H9 (cell line): Measurements from ENCODE around the gene KCTD17. TPM values are rescaled to one million over a fixed set of nuclear protein-coding genes. Genes with fewer than 3 reads are reported as not detected.

Experiments
- DNase-seq: peaks from one replicate; pipeline ENCODE4 v3.0.0-alpha.2; 2017
- H2AFZ ChIP-seq: one replicate; pipeline ENCODE4 v1.6.1; 2013; ENCODE audit warnings: mild to moderate bottlenecking, low read length, control low read depth, moderate library complexity
- H2AK5ac ChIP-seq: 2 replicates; pipeline ENCODE4 v1.6.1; 2013; ENCODE audit warnings: low read length, control low read depth, mixed read lengths; ENCODE audit not compliant: insufficient read length
- H2BK120ac ChIP-seq: one replicate; pipeline ENCODE4 v1.6.1; 2013; ENCODE audit warnings: low read depth, mild to moderate bottlenecking, low read length, control low read depth, inconsistent platforms; ENCODE audit not compliant: poor library complexity, severe bottlenecking
- H2BK12ac ChIP-seq: 2 replicates; pipeline ENCODE4 v1.6.1; 2013; ENCODE audit warnings: low read length, control low read depth, mixed read lengths, low read depth; ENCODE audit not compliant: insufficient read length
- H2BK15ac ChIP-seq: 2 replicates; pipeline ENCODE4 v1.6.1; 2013; ENCODE audit warnings: low read depth, low read length, control low read depth
- H2BK20ac ChIP-seq: one replicate; pipeline ENCODE4 v1.6.1; 2013; ENCODE audit warnings: low read depth, mild to moderate bottlenecking, low read length, control low read depth, inconsistent platforms; ENCODE audit not compliant: poor library complexity, severe bottlenecking
- H2BK5ac ChIP-seq: 2 replicates; pipeline ENCODE4 v1.6.1; 2013; ENCODE audit warnings: low read length, control low read depth, mixed read lengths; ENCODE audit not compliant: insufficient read length
- H3K14ac ChIP-seq: 2 replicates; pipeline ENCODE4 v1.6.1; 2013; ENCODE audit warnings: low read length, control low read depth; ENCODE audit not compliant: insufficient read depth
- H3K18ac ChIP-seq: 2 replicates; pipeline ENCODE4 v1.6.1; 2013; ENCODE audit warnings: low read depth, mild to moderate bottlenecking, mixed read lengths, low read length, control low read depth; ENCODE audit not compliant: insufficient read length
- H3K23ac ChIP-seq: 2 replicates; pipeline ENCODE4 v1.6.1; 2013; ENCODE audit warnings: low read length, control low read depth, mixed read lengths, low read depth; ENCODE audit not compliant: insufficient read length
- H3K23me2 ChIP-seq: 2 replicates; pipeline ENCODE4 v1.6.1; 2013; ENCODE audit warnings: low read depth, mild to moderate bottlenecking, mixed read lengths, low read length, control low read depth; ENCODE audit not compliant: insufficient read length, poor library complexity, severe bottlenecking
- H3K27ac ChIP-seq: 2 replicates; pipeline ENCODE4 v1.5.1; 2013; ENCODE audit warnings: low read length, control low read depth, mixed read lengths, low read depth; ENCODE audit not compliant: insufficient read length
- H3K27me3 ChIP-seq: 2 replicates; pipeline ENCODE4 v1.6.1; 2013; ENCODE audit warnings: low read length, control low read depth, inconsistent platforms; ENCODE audit not compliant: insufficient read depth
- H3K4ac ChIP-seq: 2 replicates; pipeline ENCODE4 v1.6.1; 2013; ENCODE audit warnings: low read depth, mild to moderate bottlenecking, control low read depth, inconsistent platforms, low read length, moderate library complexity
- H3K4me1 ChIP-seq: 2 replicates; pipeline ENCODE4 v1.6.1; 2013; ENCODE audit warnings: low read length, control low read depth, inconsistent platforms; ENCODE audit not compliant: insufficient read depth
- H3K4me2 ChIP-seq: 2 replicates; pipeline ENCODE4 v1.6.1; 2013; ENCODE audit warnings: low read length, control low read depth, mixed read lengths; ENCODE audit not compliant: insufficient read length, insufficient read depth
- H3K56ac ChIP-seq: 2 replicates; pipeline ENCODE4 v1.6.1; 2013; ENCODE audit warnings: low read depth, mild to moderate bottlenecking, mixed read lengths, low read length, control low read depth; ENCODE audit not compliant: insufficient read length
- H3K79me1 ChIP-seq: 2 replicates; pipeline ENCODE4 v1.6.1; 2013; ENCODE audit warnings: low read depth, mild to moderate bottlenecking, moderate library complexity, low read length, control low read depth, inconsistent platforms; ENCODE audit not compliant: insufficient read depth, poor library complexity, severe bottlenecking
- H3K79me2 ChIP-seq: 2 replicates; pipeline ENCODE4 v1.6.1; 2013; ENCODE audit warnings: low read length, control low read depth, inconsistent platforms; ENCODE audit not compliant: insufficient read depth
- H3K9ac ChIP-seq: 2 replicates; pipeline ENCODE4 v1.6.1; 2013; ENCODE audit warnings: low read length, control low read depth, mixed read lengths; ENCODE audit not compliant: insufficient read length; ENCODE audit errors: extremely low read depth
- H3K9me3 ChIP-seq: one replicate; pipeline ENCODE4 v1.6.1; 2013; ENCODE audit warnings: low read depth, low read length, inconsistent platforms; ENCODE audit not compliant: control insufficient read depth
- H3T11ph ChIP-seq: one replicate; pipeline ENCODE4 v1.6.1; 2013; ENCODE audit warnings: mild to moderate bottlenecking, low read length, control low read depth, inconsistent platforms
- H4K20me1 ChIP-seq: one replicate; pipeline ENCODE4 v1.6.1; 2013; ENCODE audit not compliant: control insufficient read depth, insufficient read length, insufficient read depth
- H4K5ac ChIP-seq: 2 replicates; pipeline ENCODE4 v1.6.1; 2013; ENCODE audit warnings: low read depth, mild to moderate bottlenecking, mixed read lengths, low read length, control low read depth; ENCODE audit not compliant: insufficient read length
- H4K8ac ChIP-seq: replicated peaks from 2 replicates; pipeline ENCODE4 v1.6.1; 2013; ENCODE audit warnings: low read length, control low read depth, mixed read lengths, low read depth; ENCODE audit not compliant: insufficient read length
- H4K91ac ChIP-seq: 2 replicates; pipeline ENCODE4 v1.6.1; 2013; ENCODE audit warnings: low read depth, mild to moderate bottlenecking, moderate library complexity, mixed read lengths, low read length, control low read depth; ENCODE audit not compliant: insufficient read length
- H3K27ac Mint-ChIP-seq, 3 experiments: 2 replicates in 2 of 3; 3 replicates in 1 of 3; pipeline ENCODE4 v1.8.0; 2020 to 2021; ENCODE audit warnings: mixed read lengths in 3 of 3, mild to moderate bottlenecking in 1 of 3, moderate library complexity in 1 of 3
- H3K27me3 Mint-ChIP-seq: 2 replicates; pipeline ENCODE4 v1.8.0; 2021; ENCODE audit warnings: low read depth, mild to moderate bottlenecking, moderate library complexity, mixed read lengths
- H3K36me3 Mint-ChIP-seq, 3 experiments: 2 replicates in 2 of 3; 3 replicates in 1 of 3; pipeline ENCODE4 v1.8.0; 2020 to 2021; ENCODE audit warnings: low read depth in 3 of 3, mixed read lengths in 3 of 3; ENCODE audit not compliant: insufficient read depth in 1 of 3
- H3K4me1 Mint-ChIP-seq, 2 experiments: 2 replicates each; pipeline ENCODE4 v1.8.0; 2020; ENCODE audit warnings: mixed read lengths in 2 of 2
- H3K4me3 Mint-ChIP-seq, 2 experiments: 2 replicates in 1 of 2; 3 replicates in 1 of 2; pipeline ENCODE4 v1.8.0; 2020 to 2021; ENCODE audit warnings: mild to moderate bottlenecking in 2 of 2, mixed read lengths in 2 of 2, moderate library complexity in 1 of 2
- H3K9me3 Mint-ChIP-seq, 2 experiments: 2 replicates in 1 of 2; 3 replicates in 1 of 2; pipeline ENCODE4 v1.8.0; 2020; ENCODE audit warnings: mild to moderate bottlenecking in 2 of 2, mixed read lengths in 2 of 2, moderate library complexity in 1 of 2
- WGBS: extraction: QIAGEN DNeasy Blood & Tissue Kit; methylation state at CpG from one replicate; pipeline ENCODE4 v1.1.7; 2013; ENCODE audit warnings: missing lambda C conversion rate, low lambda C conversion rate, mixed read lengths; ENCODE audit not compliant: insufficient read length; ENCODE audit errors: extremely low coverage; 5-methylcytosine and 5-hydroxymethylcytosine counted together
- total RNA-seq: library from RNA; stranded (reverse); gene quantifications from 2 replicates; pipeline ENCODE4 v1.2.1, GENCODE V29; 2021
- TF ChIP-seq, protein P1 (sequence below): fragments of 200-600 bp; sonication (generic); conservative IDR thresholded peaks from 3 replicates; pipeline ENCODE4 v1.8.0; 2021; ENCODE audit warnings: antibody characterized with exemption, mild to moderate bottlenecking

The KCTD17 gene
- total RNA-seq, 1 experiment from 2014 or later: 34.1 TPM

DNA sequence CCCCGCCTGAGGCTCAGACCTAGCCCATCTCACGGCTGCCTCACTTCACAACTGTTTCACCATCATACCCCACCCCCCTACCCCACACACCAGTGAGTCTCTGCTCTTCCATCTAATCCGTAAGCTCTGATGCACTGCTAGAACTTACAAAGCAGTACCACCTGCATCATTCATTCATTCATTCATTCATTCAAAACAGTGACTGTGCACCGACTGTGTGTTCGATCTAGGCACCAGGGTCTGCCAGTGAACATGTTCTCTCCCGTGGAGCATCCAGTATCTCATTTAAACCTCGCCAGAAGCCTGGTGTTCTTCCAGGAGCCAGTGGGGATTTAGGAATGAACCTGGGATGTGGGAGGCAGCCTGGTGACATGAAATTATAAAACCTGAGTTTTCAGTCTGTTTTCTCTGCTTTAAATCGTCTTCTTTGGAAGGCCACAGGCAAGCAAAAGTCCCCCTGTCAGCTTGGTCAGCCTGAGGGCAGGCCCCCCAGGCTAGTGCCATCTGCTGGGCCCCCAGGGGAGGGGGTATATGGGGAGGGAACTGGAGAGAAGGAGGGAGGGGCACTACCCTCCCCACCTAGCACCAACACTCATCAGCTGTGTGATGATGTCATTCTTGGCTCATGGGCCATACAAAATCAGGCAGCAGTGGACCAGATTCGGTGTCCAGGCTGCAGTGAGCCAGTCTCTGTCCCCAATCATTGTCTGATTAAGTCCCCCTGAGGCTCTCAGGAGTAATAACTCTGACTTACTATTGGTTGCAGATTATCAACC, 39.6 kb downstream of the KCTD17 start:
- Histone ChIP-seq H4K8ac (no peak overlapping the region), H2AK5ac (no peak overlapping the region), H2BK20ac (no peak overlapping the region), H3K23me2 (no peaks in the 10 kb centered on the region), H3K27me3 (no peaks in the 10 kb centered on the region), H2BK15ac (no peak overlapping the region), H3K4me2 (no peak overlapping the region), H4K5ac (no peak overlapping the region), H4K91ac (no peak overlapping the region), H3K9me3 (no peaks in the 10 kb centered on the region), H3K79me2 (no peaks in the 10 kb centered on the region), H3T11ph (no peak overlapping the region), H2BK5ac (no peak overlapping the region), H3K56ac (no peak overlapping the region), H2BK120ac (no peak overlapping the region), H3K23ac (no peak overlapping the region), H4K20me1 (no peaks in the 10 kb centered on the region), H3K14ac (no peak overlapping the region; the same call in 1 of the 2 replicates), H2BK12ac (no peak overlapping the region), H3K4ac (no peak overlapping the region), H3K27ac (no peak overlapping the region), H3K79me1 (no peaks in the 10 kb centered on the region), H3K9ac (no peak overlapping the region), H3K4me1 (no peaks in the 10 kb centered on the region), H2AFZ (no peak overlapping the region), H3K18ac (no peak overlapping the region)
- Mint-ChIP-seq H3K27me3 (peaks cover 54% of the 10 kb centered on the region), H3K27ac (no peak overlapping the region), H3K9me3 (no peaks in the 10 kb centered on the region), H3K4me1 (peaks cover 10 to 16% of the 10 kb centered on the region in 2 experiments), H3K36me3 (no peaks in the 10 kb centered on the region), H3K4me3 (no peak overlapping the region)
- no CpG with 5 or more reads among the region's 9 CpGs for WGBS
- DNase-seq: no peak
- TF ChIP-seq, protein P1, sequence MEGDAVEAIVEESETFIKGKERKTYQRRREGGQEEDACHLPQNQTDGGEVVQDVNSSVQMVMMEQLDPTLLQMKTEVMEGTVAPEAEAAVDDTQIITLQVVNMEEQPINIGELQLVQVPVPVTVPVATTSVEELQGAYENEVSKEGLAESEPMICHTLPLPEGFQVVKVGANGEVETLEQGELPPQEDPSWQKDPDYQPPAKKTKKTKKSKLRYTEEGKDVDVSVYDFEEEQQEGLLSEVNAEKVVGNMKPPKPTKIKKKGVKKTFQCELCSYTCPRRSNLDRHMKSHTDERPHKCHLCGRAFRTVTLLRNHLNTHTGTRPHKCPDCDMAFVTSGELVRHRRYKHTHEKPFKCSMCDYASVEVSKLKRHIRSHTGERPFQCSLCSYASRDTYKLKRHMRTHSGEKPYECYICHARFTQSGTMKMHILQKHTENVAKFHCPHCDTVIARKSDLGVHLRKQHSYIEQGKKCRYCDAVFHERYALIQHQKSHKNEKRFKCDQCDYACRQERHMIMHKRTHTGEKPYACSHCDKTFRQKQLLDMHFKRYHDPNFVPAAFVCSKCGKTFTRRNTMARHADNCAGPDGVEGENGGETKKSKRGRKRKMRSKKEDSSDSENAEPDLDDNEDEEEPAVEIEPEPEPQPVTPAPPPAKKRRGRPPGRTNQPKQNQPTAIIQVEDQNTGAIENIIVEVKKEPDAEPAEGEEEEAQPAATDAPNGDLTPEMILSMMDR: no peak
